SK-N-SH treated with all-trans-retinoic acid at 6 μM for 48 hours (cell line): ENCODE data around the gene SYCP2L.

Experiments used
- BACH2 ChIP-seq: fragments of 250-450 bp; sonication (Bioruptor Pico); IDR thresholded peaks from 2 replicates; pipeline ENCODE4 v1.9.0; 2021; ENCODE audit warnings: mild to moderate bottlenecking, borderline replicate concordance
- CSDC2 ChIP-seq: fragments of 250-450 bp; sonication (Bioruptor Pico); IDR thresholded peaks from 2 replicates; pipeline ENCODE4 v1.5.0; 2020; ENCODE audit warnings: mild to moderate bottlenecking, moderate library complexity
- ESRRG ChIP-seq: fragments of 250-450 bp; sonication (Bioruptor Pico); IDR thresholded peaks from 2 replicates; pipeline ENCODE4 v1.6.1; 2021; ENCODE audit warnings: mild to moderate bottlenecking
- POU6F1 ChIP-seq: fragments of 250-450 bp; sonication (Bioruptor Pico); IDR thresholded peaks from 2 replicates; pipeline ENCODE4 v1.8.0; 2021; ENCODE audit warnings: low read depth, mild to moderate bottlenecking, moderate library complexity, borderline replicate concordance
- TOX ChIP-seq: fragments of 250-450 bp; sonication (Bioruptor Pico); IDR thresholded peaks from 2 replicates; pipeline ENCODE4 v1.8.0; 2021; ENCODE audit warnings: mild to moderate bottlenecking, moderate library complexity, borderline replicate concordance
- ZFP3 ChIP-seq: fragments of 250-450 bp; sonication (Bioruptor Pico); IDR thresholded peaks from 2 replicates; pipeline ENCODE4 v1.5.0; 2020; ENCODE audit warnings: mild to moderate bottlenecking, moderate library complexity
- ZFP30 ChIP-seq: fragments of 450-650 bp; formaldehyde crosslinking; IDR thresholded peaks from 2 replicates; pipeline ENCODE4 v1.5.0; 2022; ENCODE audit warnings: mild to moderate bottlenecking, moderate library complexity
- ZNF70 ChIP-seq: fragments of 450-650 bp; formaldehyde crosslinking; IDR thresholded peaks from 2 replicates; pipeline ENCODE4 v1.5.0; 2020; ENCODE audit warnings: mild to moderate bottlenecking, moderate library complexity
- ZNF8 ChIP-seq: fragments of 450-650 bp; formaldehyde crosslinking; IDR thresholded peaks from 2 replicates; pipeline ENCODE4 v1.5.0; 2020; ENCODE audit warnings: mild to moderate bottlenecking, moderate library complexity
- TF ChIP-seq, protein P1 (sequence below): fragments of 250-450 bp; sonication (Bioruptor Pico); IDR thresholded peaks from 2 replicates; pipeline ENCODE4 v1.5.1; 2020; ENCODE audit warnings: low read depth, mild to moderate bottlenecking, moderate library complexity
- TF ChIP-seq, protein P2 (sequence below): fragments of 250-450 bp; sonication (Bioruptor Pico); IDR thresholded peaks from 2 replicates; pipeline ENCODE4 v1.8.0; 2020; ENCODE audit warnings: mild to moderate bottlenecking, moderate library complexity, borderline replicate concordance
- TF ChIP-seq, protein P3 (sequence below): fragments of 250-450 bp; sonication (Bioruptor Pico); IDR thresholded peaks from 2 replicates; pipeline ENCODE4 v1.5.1; 2021; ENCODE audit warnings: mild to moderate bottlenecking, moderate library complexity

DNA sequence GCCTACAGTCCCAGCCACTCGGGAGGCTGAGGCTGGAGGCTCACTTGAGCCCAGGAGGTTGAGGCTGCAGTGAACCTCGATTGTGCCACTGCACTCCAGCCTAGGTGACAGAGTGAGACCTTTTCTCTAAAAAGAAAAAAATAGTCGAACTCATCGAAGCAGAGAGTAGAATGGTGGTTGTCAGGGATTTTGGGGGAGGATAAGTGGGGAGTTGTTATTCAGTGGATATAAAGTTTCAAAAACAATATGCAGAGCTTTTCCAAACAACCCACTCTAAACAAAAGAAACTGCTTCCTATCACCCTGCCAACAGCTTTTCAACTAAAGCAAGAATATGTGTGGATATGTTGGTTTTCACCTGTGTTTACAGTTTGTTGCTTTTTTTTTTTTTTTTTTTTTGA, 37.0 kb upstream of the SYCP2L start:
- TF ChIP-seq ZFP30 (CRISPR knock-in tag) (no peak), POU6F1 (no peak), BACH2 (no peak), ZFP3 (CRISPR knock-in tag) (no peak), TOX (CRISPR knock-in tag) (no peak), ZNF70 (CRISPR knock-in tag) (no peak), CSDC2 (CRISPR knock-in tag) (no peak), ZNF8 (no peak), ESRRG (CRISPR knock-in tag) (no peak)
- TF ChIP-seq, protein P1, sequence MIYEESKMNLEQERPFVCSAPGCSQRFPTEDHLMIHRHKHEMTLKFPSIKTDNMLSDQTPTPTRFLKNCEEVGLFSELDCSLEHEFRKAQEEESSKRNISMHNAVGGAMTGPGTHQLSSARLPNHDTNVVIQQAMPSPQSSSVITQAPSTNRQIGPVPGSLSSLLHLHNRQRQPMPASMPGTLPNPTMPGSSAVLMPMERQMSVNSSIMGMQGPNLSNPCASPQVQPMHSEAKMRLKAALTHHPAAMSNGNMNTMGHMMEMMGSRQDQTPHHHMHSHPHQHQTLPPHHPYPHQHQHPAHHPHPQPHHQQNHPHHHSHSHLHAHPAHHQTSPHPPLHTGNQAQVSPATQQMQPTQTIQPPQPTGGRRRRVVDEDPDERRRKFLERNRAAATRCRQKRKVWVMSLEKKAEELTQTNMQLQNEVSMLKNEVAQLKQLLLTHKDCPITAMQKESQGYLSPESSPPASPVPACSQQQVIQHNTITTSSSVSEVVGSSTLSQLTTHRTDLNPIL (CRISPR knock-in tag) = no peak
- TF ChIP-seq, protein P2, sequence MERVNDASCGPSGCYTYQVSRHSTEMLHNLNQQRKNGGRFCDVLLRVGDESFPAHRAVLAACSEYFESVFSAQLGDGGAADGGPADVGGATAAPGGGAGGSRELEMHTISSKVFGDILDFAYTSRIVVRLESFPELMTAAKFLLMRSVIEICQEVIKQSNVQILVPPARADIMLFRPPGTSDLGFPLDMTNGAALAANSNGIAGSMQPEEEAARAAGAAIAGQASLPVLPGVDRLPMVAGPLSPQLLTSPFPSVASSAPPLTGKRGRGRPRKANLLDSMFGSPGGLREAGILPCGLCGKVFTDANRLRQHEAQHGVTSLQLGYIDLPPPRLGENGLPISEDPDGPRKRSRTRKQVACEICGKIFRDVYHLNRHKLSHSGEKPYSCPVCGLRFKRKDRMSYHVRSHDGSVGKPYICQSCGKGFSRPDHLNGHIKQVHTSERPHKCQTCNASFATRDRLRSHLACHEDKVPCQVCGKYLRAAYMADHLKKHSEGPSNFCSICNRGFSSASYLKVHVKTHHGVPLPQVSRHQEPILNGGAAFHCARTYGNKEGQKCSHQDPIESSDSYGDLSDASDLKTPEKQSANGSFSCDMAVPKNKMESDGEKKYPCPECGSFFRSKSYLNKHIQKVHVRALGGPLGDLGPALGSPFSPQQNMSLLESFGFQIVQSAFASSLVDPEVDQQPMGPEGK (CRISPR knock-in tag) = no peak
- TF ChIP-seq, protein P3, sequence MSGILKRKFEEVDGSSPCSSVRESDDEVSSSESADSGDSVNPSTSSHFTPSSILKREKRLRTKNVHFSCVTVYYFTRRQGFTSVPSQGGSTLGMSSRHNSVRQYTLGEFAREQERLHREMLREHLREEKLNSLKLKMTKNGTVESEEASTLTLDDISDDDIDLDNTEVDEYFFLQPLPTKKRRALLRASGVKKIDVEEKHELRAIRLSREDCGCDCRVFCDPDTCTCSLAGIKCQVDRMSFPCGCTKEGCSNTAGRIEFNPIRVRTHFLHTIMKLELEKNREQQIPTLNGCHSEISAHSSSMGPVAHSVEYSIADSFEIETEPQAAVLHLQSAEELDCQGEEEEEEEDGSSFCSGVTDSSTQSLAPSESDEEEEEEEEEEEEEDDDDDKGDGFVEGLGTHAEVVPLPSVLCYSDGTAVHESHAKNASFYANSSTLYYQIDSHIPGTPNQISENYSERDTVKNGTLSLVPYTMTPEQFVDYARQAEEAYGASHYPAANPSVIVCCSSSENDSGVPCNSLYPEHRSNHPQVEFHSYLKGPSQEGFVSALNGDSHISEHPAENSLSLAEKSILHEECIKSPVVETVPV (CRISPR knock-in tag) = no peak
